Nephron progenitor cell (in vitro differentiated cells): ENCODE data around the gene LAMA4.

Experiments used
- DNase-seq: peaks from one replicate; pipeline ENCODE4 v3.0.0; 2021
- H3K27ac Mint-ChIP-seq: 2 replicates; pipeline ENCODE4 v1.8.0; 2021; ENCODE audit warnings: mild to moderate bottlenecking, moderate library complexity, mixed read lengths
- H3K27me3 Mint-ChIP-seq: 2 replicates; pipeline ENCODE4 v1.8.0; 2021; ENCODE audit warnings: mild to moderate bottlenecking, low read depth, mixed read lengths; ENCODE audit not compliant: poor library complexity
- H3K36me3 Mint-ChIP-seq: 2 replicates; pipeline ENCODE4 v1.8.0; 2021; ENCODE audit warnings: low read depth, mixed read lengths
- H3K4me1 Mint-ChIP-seq: 2 replicates; pipeline ENCODE4 v1.8.0; 2021; ENCODE audit warnings: mixed read lengths
- H3K4me3 Mint-ChIP-seq: 2 replicates; pipeline ENCODE4 v1.8.0; 2021; ENCODE audit warnings: mild to moderate bottlenecking, moderate library complexity, mixed read lengths
- H3K9me3 Mint-ChIP-seq: 2 replicates; pipeline ENCODE4 v1.8.0; 2021; ENCODE audit warnings: mild to moderate bottlenecking, moderate library complexity, mixed read lengths
- CTCF ChIP-seq: fragments of 200-600 bp; sonication (generic); IDR thresholded peaks from 2 replicates; pipeline ENCODE4 v1.5.0; 2021; ENCODE audit warnings: antibody characterized with exemption

LAMA4 gene

GRCh38 chr6:112178846-112179245, 75.5 kb downstream of the LAMA4 start:
- no peak for DNase-seq
- Mint-ChIP-seq H3K27ac (no peak overlapping the region), H3K9me3 (no peaks in the 10 kb centered on the region), H3K36me3 (peaks cover 14% of the 10 kb centered on the region), H3K27me3 (peaks cover 11% of the 10 kb centered on the region), H3K4me1 (no peaks in the 10 kb centered on the region), H3K4me3 (no peak overlapping the region)
- no peak for TF ChIP-seq CTCF

- Mint-ChIP-seq H3K4me3 (no peak overlapping the region), H3K9me3 (no peaks in the 10 kb centered on the region), H3K27ac (no peak overlapping the region), H3K36me3 (peaks cover 7% of the 10 kb centered on the region), H3K27me3 (peaks cover 11% of the 10 kb centered on the region), H3K4me1 (no peaks in the 10 kb centered on the region)
- no peak for TF ChIP-seq CTCF
- DNase-seq = no peak
Observed at GRCh38 chr6:112177092-112177491, 77.3 kb downstream of the LAMA4 start.

- no peak for TF ChIP-seq CTCF
- H3K4me1 Mint-ChIP-seq = no peaks in the 10 kb centered on the region
Observed at GRCh38 chr6:112176175-112176574, 78.2 kb downstream of the LAMA4 start.

GRCh38 chr6:112173221-112173804, 81.1 kb downstream of the LAMA4 start:
- no peak for DNase-seq
- peaks cover 7% of the 10 kb centered on the region for H3K36me3 Mint-ChIP-seq
- H3K27me3 Mint-ChIP-seq = peaks cover 13% of the 10 kb centered on the region
- H3K27ac Mint-ChIP-seq = no peak overlapping the region
- no peaks in the 10 kb centered on the region for H3K4me1 Mint-ChIP-seq
- no peak for TF ChIP-seq CTCF
- H3K4me3 Mint-ChIP-seq = no peak overlapping the region
- no peaks in the 10 kb centered on the region for H3K9me3 Mint-ChIP-seq

More at GRCh38 chr6:112176175-112176574, 78.2 kb downstream of the LAMA4 start:
- Mint-ChIP-seq H3K27me3 (peaks cover 11% of the 10 kb centered on the region), H3K9me3 (no peaks in the 10 kb centered on the region), H3K36me3 (peaks cover 7% of the 10 kb centered on the region), H3K4me3 (no peak overlapping the region), H3K27ac (no peak overlapping the region)
- no peak for DNase-seq

- Mint-ChIP-seq H3K4me1 (no peaks in the 10 kb centered on the region), H3K4me3 (no peak overlapping the region), H3K27ac (no peak overlapping the region), H3K9me3 (no peaks in the 10 kb centered on the region), H3K36me3 (peaks cover 8% of the 10 kb centered on the region), H3K27me3 (peaks cover 8% of the 10 kb centered on the region)
- no peak for TF ChIP-seq CTCF
- DNase-seq = no peak
Observed at GRCh38 chr6:112172540-112172939, 81.8 kb downstream of the LAMA4 start.

- Mint-ChIP-seq H3K36me3 (peaks cover 13% of the 10 kb centered on the region), H3K27me3 (peaks cover 19% of the 10 kb centered on the region), H3K27ac (no peak overlapping the region), H3K4me1 (no peaks in the 10 kb centered on the region), H3K9me3 (no peaks in the 10 kb centered on the region), H3K4me3 (no peak overlapping the region)
- DNase-seq = no peak
- TF ChIP-seq CTCF = no peak
Observed at GRCh38 chr6:112169541-112169940, 84.8 kb downstream of the LAMA4 start.
